GM21786 (cell line): ENCODE data around the gene MAP3K4.
"Not testable (repeated sequence)": the region's sequence is repeated elsewhere in the genome, so short reads cannot be mapped to it uniquely, and the experiment has no call there.

Experiments used
- ATAC-seq: cut with Tn5 transposase; IDR thresholded peaks from one replicate; pipeline ENCODE4 v1.9.1; 2021; ENCODE audit not compliant: unreplicated experiment

MAP3K4 gene

DNA sequence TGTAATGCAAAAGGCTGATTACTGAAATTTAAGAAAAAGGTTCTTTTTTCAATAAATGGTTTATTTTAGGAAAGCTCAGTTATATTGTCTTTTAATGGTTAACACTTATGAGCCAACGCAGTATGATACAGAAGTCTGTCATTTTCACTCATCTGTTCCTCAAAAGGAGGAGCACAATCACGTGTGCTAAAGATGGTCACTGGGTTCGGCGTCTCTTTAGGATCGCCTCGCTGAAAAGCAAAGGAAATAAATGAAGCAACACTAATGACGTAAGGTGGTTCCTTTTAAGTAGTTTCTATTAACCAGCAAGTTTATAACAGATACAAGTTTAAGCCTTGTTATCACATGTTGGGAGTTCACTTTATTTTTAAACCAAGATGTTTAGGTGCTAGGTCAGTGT, 125.7 kb downstream of the MAP3K4 start:
- no peak for ATAC-seq

DNA sequence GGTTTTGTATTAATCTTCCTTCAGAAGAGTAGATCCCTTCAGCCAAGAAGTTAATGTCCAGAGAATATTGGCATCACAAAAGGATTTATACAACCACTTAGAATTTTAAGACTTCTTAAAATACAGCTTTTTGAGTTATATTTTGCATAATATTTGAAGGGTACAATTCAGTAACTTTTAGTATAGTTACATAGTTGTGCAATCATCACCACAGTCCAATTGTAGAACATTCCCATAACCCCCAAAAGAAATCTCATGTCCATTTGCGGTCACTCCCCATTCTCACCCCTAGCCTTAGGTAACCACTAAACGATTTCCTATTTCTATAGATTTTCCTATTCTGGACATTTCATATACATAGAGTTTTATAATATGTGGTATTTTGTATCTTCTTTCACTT, 126.4 kb downstream of the MAP3K4 start:
- ATAC-seq, result no peak

DNA sequence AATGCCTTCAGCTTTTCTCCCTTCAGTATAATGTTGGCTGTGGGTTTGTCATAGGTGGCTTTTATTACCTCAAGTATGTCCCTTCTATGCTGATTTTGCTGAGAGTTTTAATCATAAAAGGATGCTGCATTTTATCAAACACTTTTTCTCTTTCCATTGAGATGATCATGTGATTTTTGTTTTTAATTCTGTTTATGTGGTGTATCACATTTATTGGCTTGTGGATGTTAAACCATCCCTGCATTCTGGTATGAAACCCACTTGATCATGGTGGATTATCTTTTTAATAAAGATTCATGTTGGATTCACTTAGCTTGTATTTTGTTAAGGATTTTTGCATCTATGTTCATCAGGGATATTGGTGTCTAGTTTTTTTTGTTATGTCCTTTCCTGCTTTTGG, 131.8 kb downstream of the MAP3K4 start:
- ATAC-seq, result not testable (repeated sequence)

DNA sequence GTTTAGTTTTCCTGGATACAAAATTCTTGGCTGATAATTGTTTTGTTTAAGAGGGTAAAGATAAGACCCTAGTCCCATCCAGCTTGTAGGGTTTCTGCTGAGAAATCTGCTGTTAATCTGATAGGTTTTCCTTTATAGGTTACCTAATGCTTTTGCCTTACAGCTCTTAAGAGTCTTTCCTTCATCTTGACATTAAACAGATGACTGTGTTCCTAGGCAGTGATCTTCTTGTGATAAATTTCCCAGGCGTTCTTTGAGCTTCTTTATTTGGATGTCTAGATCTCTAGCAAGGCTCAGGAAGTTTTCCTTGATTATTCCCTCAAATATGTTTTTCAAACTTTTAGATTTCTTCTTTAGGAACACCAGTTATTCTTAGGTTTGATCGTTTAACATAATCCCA, 134.0 kb downstream of the MAP3K4 start:
- ATAC-seq, result no peak

DNA sequence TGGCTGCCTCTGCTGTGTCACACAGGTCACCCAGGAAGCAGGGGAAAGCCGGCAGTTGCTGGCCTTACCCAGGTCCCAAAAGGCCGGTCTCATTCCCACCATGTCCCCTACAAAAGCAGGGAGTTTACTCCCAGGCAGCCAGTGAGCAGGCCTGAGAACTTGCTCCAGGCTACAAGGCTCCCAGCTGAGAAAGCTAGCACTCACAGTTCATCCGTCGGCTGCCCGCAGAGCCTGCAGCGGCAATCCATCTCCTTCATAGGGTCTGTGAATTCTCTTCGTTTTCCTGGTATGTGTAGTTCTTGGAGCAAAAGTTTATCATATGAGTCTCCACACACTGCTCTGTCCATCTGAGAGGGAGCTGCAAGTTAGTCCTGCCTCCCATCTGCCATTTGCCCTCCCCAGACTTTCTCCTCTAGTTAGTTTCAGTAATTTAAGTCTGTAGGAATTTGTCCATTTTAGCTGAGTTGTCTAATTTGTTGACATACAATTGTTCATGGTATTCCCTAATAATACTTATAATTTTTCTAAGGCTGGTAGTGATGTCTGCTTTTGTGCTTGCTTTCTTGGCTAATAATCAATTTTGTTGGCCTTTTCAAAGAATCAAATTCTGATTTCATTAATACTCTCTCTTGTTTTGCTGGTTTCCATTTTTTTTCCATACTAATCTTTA, 135.6 kb downstream of the MAP3K4 start:
- no peak for ATAC-seq

DNA sequence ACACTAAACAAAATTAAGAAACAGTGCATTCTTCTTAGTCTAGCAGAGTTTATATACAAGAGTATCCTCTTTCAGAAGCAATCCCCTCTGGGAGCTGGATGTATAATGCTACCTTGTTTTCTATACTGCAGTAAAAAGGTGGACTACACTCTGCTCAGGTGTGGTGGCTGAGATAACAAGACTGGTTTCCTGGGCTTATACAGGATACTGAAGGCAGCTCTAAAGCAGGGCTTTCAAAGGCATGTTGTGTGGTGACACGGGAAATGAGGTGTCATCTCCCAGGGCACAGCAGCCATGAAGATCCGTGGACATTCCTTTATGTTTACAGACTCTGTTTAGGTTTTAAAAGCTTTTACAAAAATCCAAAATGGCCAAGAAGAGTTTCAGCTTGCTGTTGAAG, 136.7 kb downstream of the MAP3K4 start:
- ATAC-seq, result no peak

DNA sequence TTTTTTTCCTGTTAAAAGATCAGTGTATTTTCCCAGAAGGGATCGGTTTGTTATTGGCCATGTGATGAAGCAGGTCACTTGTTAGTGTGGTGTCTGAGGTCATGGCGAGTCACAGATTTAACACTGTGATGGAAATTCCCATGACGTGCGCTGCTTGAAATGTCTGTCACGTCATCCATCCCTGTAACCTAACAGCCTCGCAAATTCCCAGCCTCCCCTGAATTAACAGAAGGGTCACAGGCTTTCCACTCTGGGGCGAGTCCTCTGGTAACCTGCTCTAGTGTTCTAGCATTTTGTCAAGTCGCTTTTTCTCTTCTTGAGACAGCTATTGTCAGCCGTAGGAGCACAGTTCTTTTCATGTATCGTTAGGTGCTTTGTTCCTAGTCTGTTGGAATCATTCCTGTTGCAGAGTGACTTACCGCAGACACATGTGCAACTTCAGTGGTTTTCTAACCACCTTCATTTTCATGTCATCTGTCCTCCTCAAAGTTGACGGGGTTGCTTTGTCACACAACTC, 137.2 kb downstream of the MAP3K4 start:
- no peak for ATAC-seq

DNA sequence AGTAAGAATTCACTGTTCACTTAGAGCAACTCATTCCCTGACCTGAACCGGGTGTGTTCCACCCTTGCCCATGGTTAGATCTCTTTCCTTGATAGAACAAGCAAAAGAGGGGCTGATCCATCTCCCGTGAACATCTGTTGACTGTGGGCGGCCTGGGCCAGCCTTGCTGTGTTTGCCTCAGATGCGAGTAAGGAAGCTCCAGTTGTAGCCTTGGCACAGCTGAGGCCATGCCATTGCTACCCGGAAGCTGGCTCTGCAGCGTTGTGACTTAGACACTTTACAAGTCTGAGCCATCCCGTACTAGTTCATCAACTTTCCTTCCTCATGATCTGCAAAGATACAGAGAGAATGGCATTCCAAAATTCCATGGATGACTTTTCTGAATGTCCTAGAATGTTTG, 139.0 kb downstream of the MAP3K4 start:
- no peak for ATAC-seq

DNA sequence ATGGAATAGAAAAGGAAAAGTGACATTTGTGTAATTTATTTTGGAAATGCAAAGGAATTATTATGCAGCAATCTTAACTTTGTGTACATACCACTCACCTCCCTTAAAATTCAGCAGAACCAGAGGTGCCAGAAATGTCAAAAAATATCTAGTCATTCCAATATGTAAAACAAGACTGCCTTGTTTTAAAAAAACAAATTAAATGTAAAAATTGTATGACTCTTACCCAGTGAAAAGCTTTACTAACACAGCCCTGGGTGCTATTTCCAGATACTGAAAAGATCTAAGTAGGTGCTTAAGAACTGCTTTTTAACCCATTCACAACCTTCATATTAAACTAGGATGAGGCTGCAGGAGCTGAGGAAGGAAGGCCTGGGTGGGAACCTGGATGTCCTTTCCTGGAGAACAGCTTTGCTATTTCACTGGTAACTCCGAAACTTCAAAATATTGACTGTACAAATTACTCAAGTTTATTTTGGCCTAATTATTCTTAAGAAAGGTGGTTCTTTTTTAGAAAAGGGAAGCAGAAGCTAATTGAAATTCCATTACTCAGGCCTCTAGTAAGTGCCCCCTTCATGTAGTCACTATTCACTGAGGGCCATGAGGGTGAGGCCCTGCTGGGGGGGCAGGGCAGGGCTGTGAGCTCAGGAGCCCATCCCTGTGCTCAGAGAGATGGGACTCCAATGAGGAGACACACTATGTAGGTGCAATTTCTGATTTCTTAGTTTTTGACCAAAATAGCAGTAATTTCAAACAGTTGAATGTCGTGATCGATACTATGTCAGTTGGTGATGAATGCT, 139.6 kb downstream of the MAP3K4 start:
- ATAC-seq, result no peak

DNA sequence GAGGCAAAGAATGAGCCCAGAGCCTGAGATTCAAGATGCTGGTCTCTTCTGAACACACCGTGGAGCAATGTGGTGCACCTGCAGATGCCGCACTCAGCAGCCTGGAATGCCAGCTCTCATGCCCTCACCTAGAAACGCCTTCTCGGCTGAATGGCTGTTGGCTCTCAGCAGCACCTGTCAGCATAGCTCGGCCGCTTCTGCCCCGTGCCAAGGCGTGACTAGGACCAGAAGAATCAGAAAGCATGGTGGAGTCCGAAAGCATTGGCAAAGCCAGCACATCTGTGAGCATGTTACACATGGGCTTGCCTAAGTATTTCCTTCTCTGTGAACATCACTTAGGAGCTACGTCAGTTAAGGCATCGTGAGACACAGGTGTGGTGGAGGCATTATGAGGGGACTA, 140.8 kb downstream of the MAP3K4 start:
- ATAC-seq, result no peak

DNA sequence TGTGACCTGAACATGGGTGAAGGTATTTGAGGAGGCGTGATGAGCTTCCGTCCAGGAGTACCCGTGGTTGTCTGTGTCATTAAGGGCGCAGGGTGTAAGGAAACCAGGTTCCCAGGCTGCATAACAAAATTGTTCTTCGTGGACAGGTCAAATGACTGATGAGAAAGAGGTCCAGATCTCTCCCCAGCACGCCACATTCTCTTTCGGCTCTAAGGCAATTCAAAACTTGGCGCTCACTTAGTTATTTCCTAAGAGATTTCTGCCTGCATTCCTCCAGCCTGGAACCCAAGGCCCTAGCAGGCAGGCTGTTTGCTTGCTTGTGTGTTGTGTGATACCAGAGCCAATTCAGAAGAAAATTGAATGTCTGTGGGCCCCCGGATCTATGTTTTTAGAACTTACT, 142.4 kb downstream of the MAP3K4 start:
- ATAC-seq, result no peak

DNA sequence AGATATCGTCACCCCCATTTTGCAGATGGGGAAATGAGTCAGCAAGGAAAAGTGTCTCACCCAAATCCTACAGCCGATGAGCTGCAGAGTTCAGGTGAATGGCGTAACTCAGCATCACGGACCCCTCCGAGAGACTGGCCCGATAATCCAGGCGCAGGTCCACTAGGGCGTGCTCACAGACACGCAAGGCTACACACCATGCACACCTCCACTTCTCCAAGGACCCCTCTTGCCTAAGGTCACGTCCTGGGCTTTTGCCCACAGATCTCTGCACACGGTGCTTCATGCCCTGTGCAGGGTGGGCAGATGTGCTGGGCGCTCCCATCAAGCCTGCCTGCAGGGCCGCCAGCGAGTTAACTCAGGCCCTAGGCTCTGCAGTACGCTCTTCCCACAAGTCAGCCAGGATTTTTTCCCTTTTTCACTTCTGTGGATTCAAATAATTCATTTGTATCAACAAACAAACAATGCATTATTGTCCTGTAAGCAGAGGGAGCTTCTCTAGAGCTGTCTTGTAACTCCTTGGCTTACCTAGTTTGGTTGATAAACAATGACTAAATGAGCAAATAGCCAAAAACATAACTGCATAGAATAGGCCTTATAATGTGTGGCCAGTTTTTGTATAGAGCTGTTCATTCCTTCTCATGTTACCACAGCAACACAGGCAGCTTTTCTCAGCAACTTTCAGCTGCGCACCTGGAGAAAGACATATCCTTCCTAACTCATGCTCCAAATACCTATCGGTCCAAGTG, 143.2 kb downstream of the MAP3K4 start:
- no peak for ATAC-seq

DNA sequence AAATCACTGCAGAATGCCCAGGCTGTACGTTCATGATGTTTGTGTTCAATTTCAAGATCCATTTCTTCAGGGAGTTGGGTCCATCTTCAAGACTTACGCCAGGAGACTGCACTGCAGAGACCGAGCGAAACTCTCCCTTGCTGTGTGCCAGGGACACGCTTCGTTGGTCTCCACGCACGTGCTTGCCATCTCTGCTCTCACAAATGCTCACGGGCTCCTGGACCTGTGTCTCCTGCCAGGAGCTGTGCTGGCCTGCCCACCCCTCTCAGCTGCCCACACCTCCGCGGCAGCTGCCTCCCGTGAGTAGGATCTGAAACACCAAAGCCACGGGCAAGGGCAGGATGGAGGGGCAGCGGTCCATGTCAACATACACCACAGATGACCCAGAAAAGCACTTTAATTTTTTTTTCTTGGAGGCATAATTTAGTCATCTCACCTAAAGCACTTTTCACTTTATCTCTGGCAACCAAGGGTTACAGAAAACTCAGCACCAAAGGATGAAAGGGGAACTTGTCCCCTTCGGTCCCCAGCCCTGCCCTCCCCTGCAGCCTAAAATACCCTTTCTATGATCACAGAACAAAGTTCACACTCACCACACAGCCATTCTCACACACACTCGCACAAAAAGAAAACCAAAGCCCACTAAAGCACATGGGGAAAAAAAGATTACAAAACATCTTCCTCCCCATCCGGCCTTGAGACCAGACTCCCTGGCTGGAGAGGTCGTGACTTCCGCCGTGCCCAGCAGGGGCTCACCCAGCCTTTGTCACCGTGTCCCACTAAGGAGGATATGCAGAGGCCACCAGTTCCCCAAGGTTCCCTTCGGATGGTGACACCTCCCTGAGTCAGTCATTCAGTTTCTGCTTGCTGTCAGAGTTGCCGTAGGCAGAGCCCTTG, 144.4 kb downstream of the MAP3K4 start:
- no peak for ATAC-seq

DNA sequence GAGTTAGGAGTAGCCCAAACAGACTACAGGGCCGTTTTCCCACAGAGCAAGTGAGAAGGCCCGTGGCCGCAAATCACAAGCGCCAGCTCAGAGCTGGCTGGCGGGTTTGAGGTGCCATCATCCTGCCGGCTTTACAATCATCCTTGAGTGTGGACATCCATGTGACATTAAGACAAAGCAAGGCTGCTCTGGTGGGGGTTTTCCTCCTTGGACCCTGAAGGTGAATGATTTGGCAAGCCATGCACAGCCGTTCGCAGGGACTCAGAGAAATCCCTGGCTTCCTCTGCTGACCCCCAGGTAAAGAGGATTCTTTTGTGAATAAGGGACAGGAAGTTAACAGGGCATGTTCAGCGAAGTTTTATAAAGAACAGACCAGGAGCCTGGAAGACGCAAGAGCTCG, 145.1 kb downstream of the MAP3K4 start:
- no peak for ATAC-seq

DNA sequence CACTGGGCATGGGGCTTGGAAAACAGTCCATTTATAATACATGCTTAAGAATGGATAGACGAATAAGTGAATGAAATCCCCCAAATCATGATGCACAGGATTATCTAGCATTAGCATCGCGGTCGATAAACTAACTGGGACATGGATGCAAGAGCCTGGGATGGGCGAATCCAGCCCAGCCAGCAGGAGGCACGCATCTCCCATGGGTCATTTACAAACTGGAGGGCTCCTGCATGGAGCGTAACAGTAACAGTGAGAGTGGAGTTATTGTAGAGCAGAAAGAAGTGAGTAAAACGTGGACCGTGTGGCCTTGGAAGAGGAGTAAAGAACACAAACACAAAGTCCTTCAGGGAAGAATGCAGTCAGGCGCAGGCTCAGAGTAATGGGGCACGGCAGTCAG, 145.8 kb downstream of the MAP3K4 start:
- ATAC-seq, result no peak

DNA sequence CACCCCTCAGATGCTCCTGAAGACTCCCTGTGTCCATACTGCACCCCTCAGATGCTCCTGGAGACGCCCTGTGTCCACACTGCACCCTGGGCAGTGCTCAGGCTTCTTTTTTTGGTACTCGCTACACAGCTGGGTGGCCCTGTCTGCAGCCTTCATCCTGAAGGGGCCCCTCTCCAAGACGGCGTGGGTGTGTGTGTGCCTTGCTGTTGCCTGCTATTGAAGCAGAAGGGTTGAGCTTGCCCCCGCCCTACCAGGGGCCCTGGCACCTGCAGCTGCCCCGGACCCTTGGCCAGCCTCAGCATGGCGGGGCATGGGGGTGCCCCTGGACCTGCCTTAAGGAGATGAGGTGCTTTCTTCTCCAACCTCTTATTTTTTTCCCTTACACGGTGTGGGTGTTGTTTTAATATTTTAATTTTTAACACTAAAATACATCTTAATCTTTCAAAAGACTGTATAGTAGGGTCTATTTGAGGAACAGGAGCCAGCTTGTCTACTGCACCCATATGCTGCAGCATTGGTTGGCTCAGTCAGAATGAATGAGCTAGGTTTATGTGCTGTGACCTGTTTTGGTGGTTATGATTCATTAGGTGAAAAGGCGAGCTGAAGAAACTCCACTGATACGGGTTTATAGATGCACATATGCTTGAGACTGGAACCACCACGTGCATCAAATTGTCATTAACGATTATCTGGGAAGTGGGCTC, 146.4 kb downstream of the MAP3K4 start:
- no peak for ATAC-seq

DNA sequence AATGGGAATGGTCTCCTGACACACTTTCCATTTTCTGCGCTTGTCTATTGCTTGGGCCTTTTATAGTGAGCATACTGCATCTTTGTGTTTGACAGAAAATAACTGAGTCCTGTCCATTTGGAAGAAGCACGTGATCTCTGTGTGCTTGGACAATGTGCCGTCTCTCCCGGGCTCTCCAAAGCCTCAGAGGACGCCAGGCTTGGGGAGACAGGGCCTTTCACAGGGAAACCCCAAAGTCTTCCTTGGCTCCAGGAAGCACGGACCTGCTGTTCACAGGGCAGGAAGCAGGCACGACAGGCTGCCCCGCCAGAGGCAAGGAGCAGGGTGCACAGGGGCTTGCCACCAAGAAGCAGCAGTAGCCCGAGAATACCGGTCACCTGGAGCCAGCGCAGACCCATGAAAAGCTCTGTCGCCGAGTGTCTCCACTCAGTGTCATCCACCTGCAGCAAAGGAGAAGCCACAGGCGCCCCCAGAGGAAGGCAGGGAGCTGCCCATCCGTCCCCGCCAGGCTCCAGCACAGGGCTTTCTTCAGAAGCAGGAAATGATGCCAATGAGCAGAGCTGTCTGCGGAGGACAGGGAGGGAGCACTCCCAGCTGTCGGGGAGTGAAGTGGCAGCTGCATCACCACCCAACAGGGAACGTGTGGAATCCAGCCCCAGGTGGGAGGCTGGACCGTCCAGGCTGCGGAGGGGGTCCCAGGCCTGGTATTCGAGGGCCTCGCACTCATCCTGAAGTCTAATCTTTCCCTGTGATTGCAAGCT, 147.2 kb downstream of the MAP3K4 start:
- no peak for ATAC-seq

DNA sequence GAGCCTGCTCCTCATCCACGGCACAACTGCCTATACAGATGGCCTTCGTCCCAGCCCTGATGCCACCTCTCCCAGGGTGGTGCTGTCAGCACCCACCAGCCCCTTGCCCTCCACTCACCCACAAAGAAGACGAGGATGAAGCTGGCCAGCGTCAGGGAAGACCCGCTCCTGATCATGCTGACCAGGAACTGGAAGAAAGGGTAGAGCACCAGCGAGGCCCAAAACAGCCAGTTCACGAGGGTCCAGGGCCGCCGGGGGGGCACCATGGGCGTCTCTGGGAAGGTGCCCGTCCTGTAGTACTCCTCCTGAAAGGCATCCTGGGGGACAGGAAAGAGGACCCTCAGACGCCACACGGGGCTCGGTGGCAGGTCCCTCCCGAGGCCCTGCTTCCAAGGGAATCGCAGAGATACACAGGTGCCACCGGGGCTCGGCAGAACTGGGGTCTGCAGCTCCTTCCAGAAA, 147.8 kb downstream of the MAP3K4 start:
- no peak for ATAC-seq
